Common myeloid progenitor, CD34-positive (primary cell): ENCODE data around the gene OR51B2.

Source experiments
- CTCF ChIA-PET: fragments of 350-600 bp; sonication (Branson Sonifier 250); formaldehyde crosslinking; loops from one replicate; lab custom pipeline; 2021; ENCODE audit warnings: antibody characterized with exemption; lab: Charles Lee
- POLR2A ChIA-PET: fragments of 350-600 bp; sonication (Branson Sonifier 250); formaldehyde crosslinking; loops from one replicate; lab custom pipeline; 2021; ENCODE audit warnings: antibody characterized with exemption; lab: Charles Lee
- DNase-seq, 3 donors: peaks; one replicate each; pipeline versions ENCODE4 v3.0.0 to v3.0.0-alpha.2; 2013
- H3K27ac ChIP-seq, 2 experiments: 1 replicate in 1 of 2; 2 replicates in 1 of 2; pipeline ENCODE4 v1.7.0; 2013; ENCODE audit warnings: inconsistent platforms in 2 of 2, low read length in 2 of 2, mild to moderate bottlenecking in 2 of 2, low read depth in 1 of 2, moderate library complexity in 1 of 2; ENCODE audit not compliant: severe bottlenecking in 2 of 2, insufficient read depth in 1 of 2, poor library complexity in 1 of 2
- H3K27me3 ChIP-seq, 5 experiments: replicated peaks in 2 of 5; 1 replicate in 3 of 5; 2 replicates in 2 of 5; pipeline versions ENCODE4 v1.6.1 to v1.7.0; 2013; ENCODE audit warnings: low read length in 4 of 5, mild to moderate bottlenecking in 2 of 5, moderate library complexity in 2 of 5, inconsistent platforms in 1 of 5; ENCODE audit not compliant: insufficient read depth in 5 of 5, control insufficient read depth in 4 of 5
- H3K36me3 ChIP-seq, 4 experiments: 1 replicate in 2 of 4; 2 replicates in 2 of 4; pipeline versions ENCODE4 v1.6.1 to v1.7.0; 2013; ENCODE audit warnings: low read length in 3 of 4, control low read depth in 1 of 4, mild to moderate bottlenecking in 1 of 4; ENCODE audit not compliant: control insufficient read depth in 4 of 4, insufficient read depth in 4 of 4
- H3K4me1 ChIP-seq, 4 experiments: 1 replicate in 3 of 4; 2 replicates in 1 of 4; pipeline versions ENCODE4 v1.6.1 to v1.7.1; 2013; ENCODE audit warnings: low read length in 3 of 4, mild to moderate bottlenecking in 3 of 4, control low read depth in 1 of 4, inconsistent platforms in 1 of 4, moderate library complexity in 1 of 4; ENCODE audit not compliant: control insufficient read depth in 4 of 4, insufficient read depth in 4 of 4; ENCODE audit errors: control extremely low read depth in 1 of 4
- H3K4me3 ChIP-seq, 7 experiments: 1 replicate in 4 of 7; 2 replicates in 3 of 7; pipeline versions ENCODE4 v1.5.1 to v1.7.0; 2013; ENCODE audit warnings: mild to moderate bottlenecking in 7 of 7, low read length in 6 of 7, moderate library complexity in 6 of 7, inconsistent platforms in 2 of 7, low read depth in 2 of 7, control low read depth in 1 of 7; ENCODE audit not compliant: insufficient read depth in 4 of 7, control insufficient read depth in 1 of 7; ENCODE audit errors: extremely low read depth in 1 of 7
- H3K9me3 ChIP-seq, 5 experiments: 1 replicate in 4 of 5; 2 replicates in 1 of 5; pipeline versions ENCODE4 v1.6.1 to v1.7.1; 2013; ENCODE audit warnings: low read length in 4 of 5, mild to moderate bottlenecking in 2 of 5, inconsistent platforms in 1 of 5, low read depth in 1 of 5, moderate library complexity in 1 of 5; ENCODE audit not compliant: control insufficient read depth in 4 of 5, insufficient read depth in 2 of 5; ENCODE audit errors: control extremely low read depth in 1 of 5
- WGBS: methylation state at CpG from one replicate; pipeline ENCODE4 v1.1.5; 2013; ENCODE audit not compliant: insufficient coverage; 5-methylcytosine and 5-hydroxymethylcytosine counted together

The OR51B2 gene

DNA sequence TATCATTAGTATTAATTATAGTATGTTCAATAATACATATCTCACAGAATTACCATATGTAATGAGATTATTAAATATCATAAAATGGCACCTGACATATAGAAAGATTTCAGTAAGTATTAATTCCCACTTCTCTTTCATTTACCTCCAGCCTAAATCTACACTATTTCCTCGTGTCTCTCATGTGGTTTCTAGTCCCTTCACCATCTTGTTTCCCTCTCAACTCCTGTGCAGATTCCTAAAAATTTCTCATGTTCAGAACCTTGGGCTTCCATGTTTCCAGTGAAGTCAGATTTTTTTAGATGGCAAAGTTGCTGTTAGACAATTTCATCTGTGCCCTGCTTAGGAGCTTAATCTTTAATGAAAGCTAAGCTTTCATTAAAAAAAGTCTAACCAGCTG, 40.2 kb downstream of the OR51B2 start:
- CTCF ChIA-PET, result interaction anchor here (1.0 kb wide), 1 partner anchor 53 kb away, joined by 4 read pairs; no protein-coding TSS in a partner anchor

DNA sequence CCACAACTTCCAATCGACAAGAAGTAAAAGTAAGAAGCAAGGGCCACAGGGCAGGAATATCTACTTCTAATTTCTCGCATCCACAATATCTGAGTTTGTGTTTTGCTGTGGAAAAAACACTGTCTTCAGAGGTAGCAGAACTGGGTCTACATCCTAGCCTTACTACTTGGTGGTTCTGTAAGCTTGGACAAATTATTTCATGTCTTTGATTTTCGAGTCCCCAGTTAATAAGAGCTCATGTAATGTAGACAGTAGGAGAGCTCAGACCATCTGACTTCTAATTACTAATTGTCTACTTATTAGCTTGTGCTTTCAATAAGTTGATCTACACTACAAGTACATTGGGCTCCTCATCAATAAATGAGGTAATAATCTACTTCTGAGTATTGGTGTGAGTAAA, 41.0 kb downstream of the OR51B2 start:
- WGBS, result no CpG with 5 or more reads among the region's 3 CpGs
- no peak for DNase-seq
- POLR2A ChIA-PET, result no interaction called here
- Histone ChIP-seq H3K9me3 (no peaks in the 10 kb centered on the region), H3K4me1 (peaks cover 0 to 29% (median 13%) of the 10 kb centered on the region in 4 experiments), H3K27ac (no peak overlapping the region), H3K4me3 (no peak overlapping the region), H3K36me3 (no peaks in the 10 kb centered on the region), H3K27me3 (no peaks in the 10 kb centered on the region)
- CTCF ChIA-PET, result no interaction called here

More for the DNA sequence above, 40.2 kb downstream of the OR51B2 start:
- WGBS, result 100% methylated on average over 1 of the region's 1 CpG
- no peak overlapping the region for H3K4me3 ChIP-seq
- no peaks in the 10 kb centered on the region for H3K27me3 ChIP-seq
- H3K36me3 ChIP-seq, result no peaks in the 10 kb centered on the region
- peaks cover 0 to 29% (median 13%) of the 10 kb centered on the region in 4 experiments for H3K4me1 ChIP-seq
- peak overlapping the region in 1 of 2 experiments; percentile 15 for H3K27ac ChIP-seq
- no peaks in the 10 kb centered on the region for H3K9me3 ChIP-seq
- POLR2A ChIA-PET, result no interaction called here
- no peak for DNase-seq

DNA sequence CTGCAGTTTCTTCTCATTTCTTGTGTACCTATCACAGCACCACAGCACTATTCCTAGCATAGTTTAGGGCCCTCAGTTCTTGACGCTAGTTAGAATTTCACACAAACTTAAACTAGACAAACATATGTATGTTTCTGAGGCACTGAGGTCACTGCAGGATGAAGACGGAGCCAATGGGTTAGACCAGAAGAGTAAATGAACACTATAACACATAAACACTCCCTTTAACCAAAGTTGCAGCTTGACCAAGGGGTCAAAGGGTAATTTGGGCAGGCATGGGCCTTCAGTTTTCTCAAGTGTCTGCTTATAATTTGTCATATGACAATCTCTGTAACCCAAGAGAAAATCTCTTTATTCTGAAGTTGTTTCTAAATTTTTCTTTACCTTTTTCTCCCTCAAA, 41.5 kb downstream of the OR51B2 start:
- Histone ChIP-seq H3K27ac (no peak overlapping the region), H3K4me1 (peaks cover 0 to 32% (median 14%) of the 10 kb centered on the region in 4 experiments), H3K4me3 (no peak overlapping the region), H3K27me3 (no peaks in the 10 kb centered on the region), H3K9me3 (no peaks in the 10 kb centered on the region), H3K36me3 (no peaks in the 10 kb centered on the region)
- ChIA-PET POLR2A (no interaction called here), CTCF (interaction anchor here (0.6 kb wide), 1 partner anchor 156 kb away, joined by 3 read pairs; no protein-coding TSS in a partner anchor)
- DNase-seq, result no peak
- no CpG with 5 or more reads among the region's 2 CpGs for WGBS

DNA sequence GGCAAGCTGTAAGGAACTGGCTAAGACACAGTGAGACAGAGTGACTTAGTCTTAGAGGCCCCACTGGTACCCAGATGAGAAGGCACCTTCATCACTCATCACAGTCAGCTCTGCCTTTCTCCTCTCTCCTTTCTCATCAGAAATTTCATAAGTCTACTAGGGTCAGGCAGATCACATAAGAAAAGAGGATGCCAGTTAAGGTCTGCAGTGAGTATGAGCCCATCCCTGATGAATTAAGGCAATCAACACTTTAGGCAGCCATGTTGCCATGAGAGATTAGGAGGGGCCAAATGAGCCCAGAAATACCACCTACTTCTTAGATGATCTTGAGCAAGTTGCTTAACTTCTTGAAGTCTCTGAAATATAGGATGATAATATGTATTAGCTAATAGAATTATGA, 42.5 kb downstream of the OR51B2 start:
- CTCF ChIA-PET, result interaction anchor here (1.6 to 5.3 kb wide), 2 partner anchors 8 to 73 kb away, joined by 4 to 23 read pairs; no protein-coding TSS in a partner anchor
- POLR2A ChIA-PET, result interaction anchor here (1.2 kb wide), 1 partner anchor 128 kb away, joined by 3 read pairs; no protein-coding TSS in a partner anchor
- peak overlapping the region in 1 of 2 experiments; percentile 69 for H3K27ac ChIP-seq
- H3K9me3 ChIP-seq, result no peaks in the 10 kb centered on the region
- no peaks in the 10 kb centered on the region for H3K36me3 ChIP-seq
- DNase-seq, result peak in 1 of 3 donors; percentile 17
- no peaks in the 10 kb centered on the region for H3K27me3 ChIP-seq
- no peak overlapping the region for H3K4me3 ChIP-seq
- peaks cover 0 to 32% (median 14%) of the 10 kb centered on the region in 4 experiments for H3K4me1 ChIP-seq

DNA sequence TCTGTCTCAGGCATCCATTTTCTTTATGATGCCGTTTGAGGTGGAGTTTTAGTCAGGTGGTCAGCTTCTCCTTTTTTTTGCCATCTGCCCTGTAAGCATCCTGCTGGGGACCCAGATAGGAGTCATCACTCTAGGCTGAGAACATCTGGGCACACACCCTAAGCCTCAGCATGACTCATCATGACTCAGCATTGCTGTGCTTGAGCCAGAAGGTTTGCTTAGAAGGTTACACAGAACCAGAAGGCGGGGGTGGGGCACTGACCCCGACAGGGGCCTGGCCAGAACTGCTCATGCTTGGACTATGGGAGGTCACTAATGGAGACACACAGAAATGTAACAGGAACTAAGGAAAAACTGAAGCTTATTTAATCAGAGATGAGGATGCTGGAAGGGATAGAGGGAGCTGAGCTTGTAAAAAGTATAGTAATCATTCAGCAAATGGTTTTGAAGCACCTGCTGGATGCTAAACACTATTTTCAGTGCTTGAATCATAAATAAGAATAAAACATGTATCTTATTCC, 43.5 kb downstream of the OR51B2 start:
- Histone ChIP-seq H3K4me1 (peaks cover 0 to 32% (median 17%) of the 10 kb centered on the region in 4 experiments), H3K9me3 (no peaks in the 10 kb centered on the region), H3K36me3 (no peaks in the 10 kb centered on the region), H3K27ac (peak overlapping the region; percentile 35 to 69), H3K4me3 (no peak overlapping the region), H3K27me3 (no peaks in the 10 kb centered on the region)
- WGBS, result 6% methylated on average over 2 of the region's 3 CpGs
- POLR2A ChIA-PET, result no interaction called here
- peak; percentile 99 to 100 (median 100) for DNase-seq
- CTCF ChIA-PET, result interaction anchor here (1.6 to 5.3 kb wide), 2 partner anchors 9 to 72 kb away, joined by 4 to 23 read pairs; no protein-coding TSS in a partner anchor

DNA sequence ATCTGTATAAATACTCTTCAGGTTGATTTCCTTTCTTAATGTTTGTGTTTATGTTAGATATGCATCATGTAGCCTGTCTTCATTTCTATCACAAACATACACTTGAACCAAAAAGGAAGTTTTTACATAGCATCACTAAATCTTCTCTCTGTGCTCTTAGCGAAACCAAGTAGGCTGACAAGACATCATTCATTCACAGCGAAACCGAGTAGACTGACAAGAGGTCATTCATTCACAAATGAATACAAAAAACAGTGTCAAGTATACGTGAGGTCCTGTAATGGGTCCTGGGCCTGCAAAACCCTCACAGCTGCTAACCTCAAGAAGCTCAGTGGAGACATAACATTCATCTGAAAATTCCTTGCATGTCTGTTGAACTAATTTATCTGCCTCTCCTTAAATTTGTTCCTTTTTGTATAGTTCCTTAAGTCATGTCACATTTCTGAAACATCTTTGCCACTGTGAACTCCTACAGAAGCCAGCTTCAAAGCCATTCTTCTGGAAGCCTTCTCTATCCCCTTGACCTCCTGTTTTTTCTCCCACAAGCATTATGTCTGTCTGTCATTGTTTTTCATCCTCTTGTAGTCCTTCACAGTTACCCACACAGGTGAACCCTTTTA, 44.5 kb downstream of the OR51B2 start:
- POLR2A ChIA-PET, result no interaction called here
- CTCF ChIA-PET, result interaction anchor here (0.9 to 5.3 kb wide), 2 partner anchors 10 to 74 kb away, joined by 3 to 23 read pairs; no protein-coding TSS in a partner anchor
- no peaks in the 10 kb centered on the region for H3K9me3 ChIP-seq
- peaks cover 0 to 37% (median 24%) of the 10 kb centered on the region in 4 experiments for H3K4me1 ChIP-seq
- peak overlapping the region; percentile 56 to 77 for H3K27ac ChIP-seq
- no peaks in the 10 kb centered on the region for H3K27me3 ChIP-seq
- DNase-seq, result peak in 1 of 3 donors; percentile 22
- WGBS, result 98% methylated on average over 4 of the region's 4 CpGs
- H3K36me3 ChIP-seq, result no peaks in the 10 kb centered on the region
- peak overlapping the region in 1 of 7 experiments; percentile 3 for H3K4me3 ChIP-seq

DNA sequence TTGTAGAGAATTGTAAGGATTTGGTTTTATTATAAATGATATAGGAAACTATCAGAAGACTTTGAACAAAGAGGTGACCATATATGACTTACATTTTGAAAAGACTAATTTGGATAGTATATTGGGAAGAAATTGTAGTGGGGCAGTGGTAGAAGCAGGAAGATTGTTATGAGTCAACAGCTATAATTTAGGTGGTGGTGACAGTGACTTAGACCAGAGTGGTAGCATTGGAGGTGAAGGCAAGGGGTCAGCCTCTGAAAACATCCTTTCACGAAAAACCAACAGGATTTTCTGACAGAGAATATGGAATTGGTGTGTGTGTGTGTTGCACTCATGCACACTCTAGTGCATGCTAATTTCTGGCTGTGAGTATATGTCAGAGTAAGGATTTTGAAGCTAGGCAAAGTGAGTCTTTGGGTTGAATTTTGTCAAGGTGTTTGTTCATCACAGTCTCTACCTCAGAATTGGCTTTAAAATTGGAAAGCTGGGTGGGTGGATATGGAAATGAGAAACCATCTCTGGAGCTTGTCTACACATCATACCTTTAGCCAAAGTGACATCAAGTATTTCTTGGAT, 46.2 kb downstream of the OR51B2 start:
- H3K27ac ChIP-seq, result no peak overlapping the region
- H3K36me3 ChIP-seq, result no peaks in the 10 kb centered on the region
- peaks cover 0 to 43% (median 30%) of the 10 kb centered on the region in 4 experiments for H3K4me1 ChIP-seq
- WGBS, result 91% methylated on average over 1 of the region's 1 CpG
- POLR2A ChIA-PET, result no interaction called here
- no peak for DNase-seq
- CTCF ChIA-PET, result interaction anchor here (0.6 to 5.3 kb wide), 2 partner anchors 12 to 66 kb away, joined by 4 to 23 read pairs; no protein-coding TSS in a partner anchor
- no peaks in the 10 kb centered on the region for H3K9me3 ChIP-seq
- H3K4me3 ChIP-seq, result no peak overlapping the region
- H3K27me3 ChIP-seq, result no peaks in the 10 kb centered on the region
